ENCODE results near the gene ELAVL1.
A peak's percentile ranks its signal among the peaks of the same experiment; 100 is the strongest.

Gene ELAVL1

GRCh38 chr19:7917267-7918061, 88.0 kb downstream of the ELAVL1 start:
- peak; percentile 35 for ATAC-seq
- no peak overlapping the region for H3K27ac Mint-ChIP-seq
- no peaks in the 10 kb centered on the region for H3K9me3 Mint-ChIP-seq
- H3K36me3 Mint-ChIP-seq (ENCODE audit: low read depth) = peaks cover 3% of the 10 kb centered on the region
- DNase-seq = peak; percentile 66
- H3K4me1 Mint-ChIP-seq = peaks cover 30% of the 10 kb centered on the region
- H3K27me3 Mint-ChIP-seq = peaks cover 34% of the 10 kb centered on the region
- peak overlapping the region; percentile 70 for H3K4me3 Mint-ChIP-seq

- no peak for DNase-seq
- Mint-ChIP-seq H3K36me3 (ENCODE audit: low read depth) (peaks cover 5% of the 10 kb centered on the region), H3K27ac (peak overlapping the region; percentile 39), H3K4me3 (peak overlapping the region; percentile 70), H3K27me3 (peaks cover 34% of the 10 kb centered on the region), H3K4me1 (peaks cover 27% of the 10 kb centered on the region), H3K9me3 (no peaks in the 10 kb centered on the region)
- ATAC-seq = no peak
Measured at GRCh38 chr19:7916955-7917266, 88.5 kb downstream of the ELAVL1 start.

- Mint-ChIP-seq H3K27ac (no peak overlapping the region), H3K36me3 (ENCODE audit: low read depth) (peaks cover 6% of the 10 kb centered on the region), H3K4me1 (peaks cover 27% of the 10 kb centered on the region), H3K4me3 (peak overlapping the region; percentile 70), H3K9me3 (no peaks in the 10 kb centered on the region), H3K27me3 (peaks cover 34% of the 10 kb centered on the region)
- DNase-seq = peak; percentile 71
- peak; percentile 6 for ATAC-seq
Measured at GRCh38 chr19:7916103-7916954, 89.1 kb downstream of the ELAVL1 start.

- H3K27ac Mint-ChIP-seq = no peak overlapping the region
- H3K27me3 Mint-ChIP-seq = peaks cover 34% of the 10 kb centered on the region
- no peaks in the 10 kb centered on the region for H3K9me3 Mint-ChIP-seq
- peak overlapping the region; percentile 61 for H3K4me3 Mint-ChIP-seq
- DNase-seq (no peak), ATAC-seq (no peak)
- H3K36me3 Mint-ChIP-seq (ENCODE audit: low read depth) = peaks cover 10% of the 10 kb centered on the region
- H3K4me1 Mint-ChIP-seq = peaks cover 23% of the 10 kb centered on the region
Measured at GRCh38 chr19:7915250-7916102, 90.0 kb downstream of the ELAVL1 start.

- DNase-seq = no peak
- H3K4me3 Mint-ChIP-seq = peak within 1 kb of the TSS; percentile 61
Measured at GRCh38 chr19:7914598-7915045, 90.8 kb downstream of the ELAVL1 start, which contains the start of gene TGFBR3L. TSS of gene TGFBR3L (plus strand) at chr19:7914830.

GRCh38 chr19:7914099-7914498, 91.3 kb downstream of the ELAVL1 start:
- Mint-ChIP-seq H3K27me3 (peaks cover 26% of the 10 kb centered on the region), H3K4me1 (peaks cover 16% of the 10 kb centered on the region), H3K27ac (no peak overlapping the region), H3K36me3 (ENCODE audit: low read depth) (peaks cover 10% of the 10 kb centered on the region), H3K9me3 (no peaks in the 10 kb centered on the region), H3K4me3 (no peak overlapping the region)
- no peak for DNase-seq
- no peak for ATAC-seq

More at GRCh38 chr19:7914598-7915045, 90.8 kb downstream of the ELAVL1 start, which contains the start of gene TGFBR3L:
- H3K4me1 Mint-ChIP-seq = peaks cover 18% of the 10 kb centered on the region
- H3K27ac Mint-ChIP-seq = no peak within 1 kb of the TSS
- H3K9me3 Mint-ChIP-seq = no peaks in the 10 kb centered on the region
- ATAC-seq = no peak
- H3K36me3 Mint-ChIP-seq (ENCODE audit: low read depth) = peaks cover 10% of the 10 kb centered on the region
- H3K27me3 Mint-ChIP-seq = peaks cover 29% of the 10 kb centered on the region

GRCh38 chr19:7913652-7914051, 91.8 kb downstream of the ELAVL1 start:
- Mint-ChIP-seq H3K36me3 (ENCODE audit: low read depth) (peaks cover 10% of the 10 kb centered on the region), H3K4me1 (peaks cover 16% of the 10 kb centered on the region), H3K4me3 (no peak overlapping the region), H3K9me3 (no peaks in the 10 kb centered on the region), H3K27ac (no peak overlapping the region), H3K27me3 (peaks cover 24% of the 10 kb centered on the region)
- no peak for ATAC-seq
- no peak for DNase-seq

GRCh38 chr19:7912697-7913564, 92.5 kb downstream of the ELAVL1 start:
- Mint-ChIP-seq H3K4me1 (peaks cover 12% of the 10 kb centered on the region), H3K36me3 (ENCODE audit: low read depth) (peaks cover 10% of the 10 kb centered on the region), H3K9me3 (no peaks in the 10 kb centered on the region), H3K4me3 (no peak overlapping the region), H3K27me3 (peaks cover 17% of the 10 kb centered on the region), H3K27ac (no peak overlapping the region)
- DNase-seq (no peak), ATAC-seq (no peak)

GRCh38 chr19:7912144-7912696, 93.2 kb downstream of the ELAVL1 start:
- no peak for ATAC-seq
- no peaks in the 10 kb centered on the region for H3K9me3 Mint-ChIP-seq
- H3K27ac Mint-ChIP-seq = no peak overlapping the region
- peaks cover 15% of the 10 kb centered on the region for H3K27me3 Mint-ChIP-seq
- peaks cover 13% of the 10 kb centered on the region for H3K4me1 Mint-ChIP-seq
- DNase-seq = no peak
- H3K4me3 Mint-ChIP-seq = no peak overlapping the region
- peaks cover 10% of the 10 kb centered on the region for H3K36me3 Mint-ChIP-seq (ENCODE audit: low read depth)

GRCh38 chr19:7911508-7912143, 93.8 kb downstream of the ELAVL1 start:
- H3K27ac Mint-ChIP-seq = no peak overlapping the region
- H3K36me3 Mint-ChIP-seq (ENCODE audit: low read depth) = peaks cover 10% of the 10 kb centered on the region
- ATAC-seq (no peak), DNase-seq (no peak)
- no peak overlapping the region for H3K4me3 Mint-ChIP-seq
- no peaks in the 10 kb centered on the region for H3K9me3 Mint-ChIP-seq
- H3K27me3 Mint-ChIP-seq = peaks cover 12% of the 10 kb centered on the region
- H3K4me1 Mint-ChIP-seq = peaks cover 11% of the 10 kb centered on the region

GRCh38 chr19:7910321-7911161, 94.9 kb downstream of the ELAVL1 start:
- Mint-ChIP-seq H3K9me3 (no peaks in the 10 kb centered on the region), H3K27ac (no peak overlapping the region), H3K4me1 (peaks cover 12% of the 10 kb centered on the region), H3K36me3 (ENCODE audit: low read depth) (peaks cover 13% of the 10 kb centered on the region), H3K27me3 (peaks cover 10% of the 10 kb centered on the region), H3K4me3 (no peak overlapping the region)
- no peak for ATAC-seq
- DNase-seq = no peak

GRCh38 chr19:7909471-7910067, 95.9 kb downstream of the ELAVL1 start:
- H3K9me3 Mint-ChIP-seq = no peaks in the 10 kb centered on the region
- no peaks in the 10 kb centered on the region for H3K27me3 Mint-ChIP-seq
- H3K36me3 Mint-ChIP-seq (ENCODE audit: low read depth) = peaks cover 19% of the 10 kb centered on the region
- DNase-seq (no peak), ATAC-seq (no peak)
- H3K27ac Mint-ChIP-seq = no peak overlapping the region
- peaks cover 16% of the 10 kb centered on the region for H3K4me1 Mint-ChIP-seq
- H3K4me3 Mint-ChIP-seq = no peak overlapping the region
